ENCODE data around the gene NT5DC3. TPM values are rescaled to one million over a fixed set of nuclear protein-coding genes. Genes with fewer than 3 reads are reported as not detected.

NT5DC3 gene
- total RNA-seq, 2 experiments from 2014 or later, result 4.7 to 7.5 TPM

GRCh38 chr12:103882861-103883596, 42.0 kb upstream of the NT5DC3 start:
- CTCF ChIA-PET (ENCODE audit: unreplicated experiment), result interaction anchor here (0.6 kb wide), 1 partner anchor 226 kb away, joined by 3 read pairs; no protein-coding TSS in a partner anchor
- no TSS peak for BruUV-seq (replicated peaks)

GRCh38 chr12:103881261-103881660, 40.2 kb upstream of the NT5DC3 start:
- BruUV-seq (replicated peaks), result no TSS peak
- Histone ChIP-seq H3K4me2 (ENCODE audit: low read length) (peak overlapping the region; percentile 27), H3K4me1 (ENCODE audit: insufficient read depth, low read length, poor library complexity, severe bottlenecking) (peaks cover 17% of the 10 kb centered on the region), H3K27ac (ENCODE audit: low read depth, low read length, poor library complexity, severe bottlenecking) (no peak overlapping the region), H3K9me3 (ENCODE audit: low read length) (no peaks in the 10 kb centered on the region), H3K36me3 (ENCODE audit: insufficient read depth, low read length) (no peaks in the 10 kb centered on the region), H3K79me2 (ENCODE audit: insufficient read depth, low read depth, low read length) (no peaks in the 10 kb centered on the region), H3K4me3 (ENCODE audit: low read depth, low read length, poor library complexity, severe bottlenecking) (no peak overlapping the region), H3K9me2 (ENCODE audit: insufficient read depth, low read length) (no peaks in the 10 kb centered on the region), H4K20me1 (ENCODE audit: insufficient read depth, low read length) (no peaks in the 10 kb centered on the region), H2AFZ (ENCODE audit: low read length) (no peak overlapping the region)
- ChIA-PET CTCF (ENCODE audit: unreplicated experiment) (no interaction called here), POLR2A (interaction anchor here (0.7 kb wide), 1 partner anchor 222 kb away, joined by 3 read pairs; no protein-coding TSS in a partner anchor)
- intact Hi-C loops (cut with micrococcal nuclease; ENCODE audit: unreplicated experiment), result loop anchor here (10.0 kb wide), 1 partner anchor 474 kb away; no protein-coding TSS in a partner anchor
- peak; percentile 22 for DNase-seq (ENCODE audit: low spot score)
- TF ChIP-seq EZH2phosphoT487 (IDR thresholded peaks at IDR 0.05; ENCODE audit: borderline replicate concordance, low read depth, low read length), result no peak
- no peak for TF ChIP-seq CTCF (conservative IDR thresholded peaks at IDR 0.05; ENCODE audit: low read length)

More at GRCh38 chr12:103882861-103883596, 42.0 kb upstream of the NT5DC3 start:
- Histone ChIP-seq H3K4me1 (ENCODE audit: insufficient read depth, low read length, poor library complexity, severe bottlenecking) (peaks cover 16% of the 10 kb centered on the region), H3K27ac (ENCODE audit: low read depth, low read length, poor library complexity, severe bottlenecking) (no peak overlapping the region), H3K79me2 (ENCODE audit: insufficient read depth, low read depth, low read length) (no peaks in the 10 kb centered on the region), H3K9me2 (ENCODE audit: insufficient read depth, low read length) (no peaks in the 10 kb centered on the region), H3K9me3 (ENCODE audit: low read length) (no peaks in the 10 kb centered on the region), H2AFZ (ENCODE audit: low read length) (no peak overlapping the region), H4K20me1 (ENCODE audit: insufficient read depth, low read length) (no peaks in the 10 kb centered on the region), H3K4me2 (ENCODE audit: low read length) (no peak overlapping the region), H3K36me3 (ENCODE audit: insufficient read depth, low read length) (no peaks in the 10 kb centered on the region), H3K4me3 (ENCODE audit: low read depth, low read length, poor library complexity, severe bottlenecking) (no peak overlapping the region)
- DNase-seq (ENCODE audit: low spot score), result no peak
- TF ChIP-seq EZH2phosphoT487 (IDR thresholded peaks at IDR 0.05; ENCODE audit: borderline replicate concordance, low read depth, low read length) (no peak), CTCF (conservative IDR thresholded peaks at IDR 0.05; ENCODE audit: low read length) (no peak)
- POLR2A ChIA-PET, result interaction anchor here (0.6 to 0.7 kb wide), 2 partner anchors 66 to 229 kb away, joined by 3 read pairs; no protein-coding TSS in a partner anchor
- intact Hi-C loops (cut with micrococcal nuclease; ENCODE audit: unreplicated experiment), result loop anchor here (10.0 kb wide), 1 partner anchor 472 kb away; no protein-coding TSS in a partner anchor

Data from OCI-LY7 (cell line).